NCI-H446 treated with DMSO at 0.1 percent for 48 hours (cell line): Measurements from ENCODE around the gene FMNL2.

Experiments
- DNase-seq: peaks from one replicate; lab custom pipeline; 2025; lab: John Stamatoyannopoulos, UW

Gene FMNL2

DNA sequence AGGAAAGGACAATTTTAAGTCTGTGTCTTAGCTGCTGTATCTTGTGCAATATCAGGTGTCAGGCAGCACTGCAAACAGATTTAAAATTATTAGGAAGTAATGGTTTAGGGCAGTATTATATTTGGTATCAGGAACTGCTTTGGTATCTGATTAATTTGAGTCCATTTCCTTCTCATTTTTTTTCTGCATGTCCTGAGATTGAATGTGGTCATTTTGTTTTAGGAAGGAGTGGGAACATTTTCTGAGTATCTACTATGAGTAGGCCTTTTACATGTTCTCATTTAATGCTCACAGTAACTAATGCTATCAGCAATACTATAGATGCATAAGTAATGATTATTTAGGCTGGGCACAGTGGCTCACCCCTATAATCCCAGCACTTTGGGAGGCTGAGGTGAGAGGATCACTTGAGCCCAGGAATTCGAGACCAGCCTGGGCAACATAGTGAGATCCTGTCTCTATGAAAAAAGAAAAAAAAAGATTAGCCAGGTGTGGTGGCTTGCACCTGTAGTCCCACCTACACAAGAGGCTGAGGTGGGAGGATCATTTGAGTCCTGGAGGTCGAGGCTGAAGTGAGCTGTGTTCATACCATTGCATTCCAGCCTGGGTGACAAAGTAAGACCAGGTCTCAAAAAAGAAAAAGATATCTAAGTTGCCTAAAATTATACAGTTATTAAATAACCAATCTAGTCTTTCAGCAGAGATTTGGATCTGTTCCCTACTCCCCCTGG lies 4.7 kb downstream of the FMNL2 start:
- DNase-seq, result no peak

DNA sequence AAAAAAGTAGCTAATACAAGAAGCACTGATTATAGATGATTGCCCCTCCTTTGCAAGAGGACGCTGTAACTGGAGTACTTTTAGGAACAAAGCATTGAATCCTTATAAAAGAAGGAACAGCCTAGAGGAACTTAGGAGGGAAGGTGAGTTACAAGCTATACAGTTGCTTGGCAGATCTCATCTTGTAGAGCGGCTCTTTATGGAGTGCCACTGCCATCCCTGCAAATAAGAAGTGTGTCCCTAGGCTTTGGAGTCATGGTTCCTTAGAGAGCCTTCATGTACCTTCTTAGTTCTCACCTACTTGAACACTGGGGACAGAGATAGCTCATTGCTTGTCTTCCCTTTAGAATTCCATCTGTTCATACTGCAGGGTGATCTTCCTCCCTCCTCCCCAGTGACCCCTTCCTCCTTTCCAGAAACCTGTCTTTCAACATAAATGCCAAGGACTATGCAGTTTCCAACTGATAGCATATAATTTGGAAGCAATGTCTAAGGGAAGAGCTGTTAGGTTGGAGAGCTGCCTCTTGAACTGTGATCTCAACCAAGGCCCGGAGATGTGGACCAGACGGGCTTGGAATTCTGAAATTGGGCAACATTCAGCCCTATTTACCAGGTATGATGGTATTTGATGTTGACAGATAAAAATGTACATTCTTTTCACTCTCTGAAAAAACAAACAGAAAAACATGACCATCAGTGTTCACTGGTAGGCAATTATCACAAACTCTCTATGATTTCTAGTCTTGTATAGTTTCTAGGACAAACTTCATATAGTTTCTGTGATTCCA lies 7.5 kb downstream of the FMNL2 start:
- DNase-seq, result no peak

DNA sequence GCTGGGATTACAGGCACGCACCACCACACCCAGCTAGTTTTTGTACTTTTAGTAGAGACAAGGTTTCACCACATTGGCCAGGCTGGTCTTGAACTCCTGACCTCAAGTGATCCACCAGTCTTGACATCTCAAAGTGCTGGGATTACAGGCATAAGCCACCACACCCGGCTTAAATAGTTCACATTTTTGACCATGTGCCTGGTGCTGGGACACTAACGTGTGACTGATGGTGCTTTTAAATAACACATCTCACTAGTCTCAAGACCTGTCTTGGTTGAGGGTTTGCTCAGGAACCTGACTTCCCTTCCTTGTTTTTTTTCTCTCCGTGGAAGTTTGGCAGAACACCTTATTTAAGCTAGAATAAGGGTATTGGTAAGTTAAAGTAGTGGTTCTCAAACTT lies 8.5 kb downstream of the FMNL2 start:
- DNase-seq, result no peak

DNA sequence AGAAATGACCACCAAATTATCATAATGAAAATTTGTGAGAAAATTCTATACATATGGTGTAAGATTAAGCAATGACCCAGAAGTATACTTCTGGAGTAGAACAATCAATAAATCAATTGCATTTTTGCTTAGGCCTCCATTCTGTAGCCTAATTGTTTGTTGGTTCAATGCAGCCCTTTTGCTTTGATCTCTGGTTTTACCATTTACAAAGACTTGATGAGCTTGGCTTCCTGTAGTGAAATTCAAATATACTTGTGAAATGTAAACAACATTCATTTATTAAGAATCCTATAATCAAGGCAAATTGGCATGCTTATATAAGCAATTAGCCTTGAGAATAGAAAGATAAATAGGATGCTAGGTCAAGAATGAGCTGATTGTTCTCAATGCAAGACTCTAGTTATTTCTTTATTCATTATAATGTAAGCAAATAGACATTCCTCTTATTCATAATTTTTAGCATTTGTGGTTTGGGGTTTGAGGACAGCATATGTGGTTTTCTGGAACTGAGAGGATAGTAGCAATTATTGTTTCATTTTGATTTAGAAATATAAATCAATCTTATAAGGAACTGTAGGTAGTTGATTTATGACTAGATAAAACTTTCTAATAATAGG lies 9.7 kb downstream of the FMNL2 start:
- no peak for DNase-seq

GRCh38 chr2:152347076-152347475 lies 12.1 kb downstream of the FMNL2 start:
- no peak for DNase-seq

DNA sequence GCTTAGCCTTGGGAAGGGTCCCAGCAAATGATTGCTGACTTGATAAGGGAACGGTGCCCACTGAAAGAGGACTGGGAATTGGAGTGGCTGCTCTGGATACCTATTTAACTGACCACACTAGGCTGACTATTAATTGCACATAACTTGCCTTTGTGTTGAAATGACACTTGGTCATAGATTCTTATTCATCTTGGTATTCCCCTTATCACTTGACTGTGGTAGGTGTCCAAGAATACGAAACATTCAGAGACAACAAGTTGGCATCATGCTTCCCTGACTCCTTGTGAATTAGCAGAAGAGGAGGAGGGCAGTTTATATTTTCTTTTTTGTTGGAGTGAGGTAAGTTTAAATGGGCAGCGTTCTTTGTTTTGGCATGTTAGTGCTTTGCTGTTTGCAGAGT lies 13.4 kb downstream of the FMNL2 start:
- DNase-seq, result no peak

GRCh38 chr2:152349416-152349815 lies 14.4 kb downstream of the FMNL2 start:
- DNase-seq, result no peak

DNA sequence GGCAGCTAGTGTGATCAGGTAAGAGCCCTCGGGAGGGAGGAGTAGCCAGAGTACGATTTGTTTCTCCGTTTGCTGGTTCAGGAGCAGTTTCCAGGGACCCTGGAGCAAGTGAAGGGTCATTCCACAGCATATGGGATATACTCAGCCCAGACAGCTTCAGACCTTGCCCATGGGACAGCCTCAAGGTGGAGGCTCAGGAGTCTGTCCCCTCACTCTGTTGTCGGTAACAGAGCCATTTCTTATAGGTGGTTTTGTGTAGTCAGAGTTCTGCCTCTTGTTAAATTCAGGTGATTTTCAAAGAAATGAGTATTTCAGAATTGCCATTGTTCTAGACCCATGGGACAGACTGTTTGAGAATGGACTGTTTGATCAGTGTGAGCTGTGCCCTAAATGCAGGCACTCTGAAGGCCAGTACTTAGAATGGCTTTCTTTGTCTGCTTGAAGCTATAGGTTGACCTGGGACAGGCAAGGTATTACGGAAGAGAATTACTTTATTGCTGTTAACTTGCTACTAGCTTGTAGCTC lies 15.2 kb downstream of the FMNL2 start:
- no peak for DNase-seq

DNA sequence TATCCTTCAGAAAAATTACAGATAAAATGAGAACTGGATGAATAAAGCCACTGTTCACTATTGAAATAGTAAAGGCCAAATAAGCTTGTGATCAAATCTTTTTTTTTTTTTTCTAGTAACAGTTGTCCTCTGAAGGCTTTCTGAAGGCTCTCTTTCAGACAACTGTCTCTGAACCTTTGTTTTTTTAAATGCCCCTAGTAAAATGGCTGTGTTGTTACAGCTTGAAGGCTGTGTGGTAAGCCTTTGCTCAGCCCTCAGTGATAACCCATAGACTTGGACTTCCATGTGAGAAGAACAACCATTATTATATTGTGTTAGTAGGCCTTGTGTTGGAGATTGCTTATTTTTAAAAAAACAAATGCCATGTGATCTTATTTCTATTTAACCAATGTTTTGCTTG lies 17.6 kb downstream of the FMNL2 start:
- DNase-seq, result no peak

DNA sequence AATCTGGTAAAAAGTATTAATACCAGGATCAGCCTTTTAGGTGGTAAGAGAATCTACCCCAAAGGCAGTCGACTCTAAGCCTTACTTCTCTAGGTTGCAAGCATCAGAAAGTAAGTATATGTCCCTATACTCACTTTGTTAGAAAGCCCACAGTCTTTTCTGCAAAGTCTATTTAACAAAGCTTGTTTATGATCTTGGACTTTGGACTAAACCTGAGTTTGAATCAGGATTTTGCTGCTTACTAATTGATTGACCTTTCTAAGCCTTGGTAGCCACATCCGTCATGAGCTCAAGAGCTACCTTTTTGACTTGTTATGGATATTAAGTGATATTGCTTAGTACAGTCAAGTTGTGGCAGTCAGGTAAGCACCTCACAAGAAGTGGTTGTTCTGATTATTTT lies 18.4 kb downstream of the FMNL2 start:
- no peak for DNase-seq

GRCh38 chr2:152354069-152354755 lies 19.2 kb downstream of the FMNL2 start:
- no peak for DNase-seq

GRCh38 chr2:152354909-152355308 lies 19.9 kb downstream of the FMNL2 start:
- peak; percentile 68 for DNase-seq

DNA sequence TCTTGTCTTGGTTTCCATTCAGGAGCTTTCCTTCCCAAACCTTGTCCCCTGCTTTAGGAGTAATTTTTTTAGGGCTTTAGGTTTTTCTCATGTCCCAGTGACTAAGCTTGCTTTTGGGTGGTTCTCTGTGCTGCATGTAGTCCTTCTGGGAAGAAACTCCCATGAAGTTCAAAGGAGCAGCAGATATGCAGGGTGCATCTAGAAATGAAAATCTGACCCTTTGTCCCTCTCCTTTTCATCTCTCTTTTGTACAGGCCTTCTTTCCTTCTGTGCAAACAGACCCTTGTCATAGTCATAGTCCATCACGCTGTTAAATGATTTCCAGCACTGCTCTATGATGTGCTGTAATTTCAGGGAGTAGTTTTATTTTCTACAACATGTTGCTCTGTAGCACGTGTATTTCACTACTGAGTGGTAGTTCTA lies 20.4 kb downstream of the FMNL2 start:
- no peak for DNase-seq

DNA sequence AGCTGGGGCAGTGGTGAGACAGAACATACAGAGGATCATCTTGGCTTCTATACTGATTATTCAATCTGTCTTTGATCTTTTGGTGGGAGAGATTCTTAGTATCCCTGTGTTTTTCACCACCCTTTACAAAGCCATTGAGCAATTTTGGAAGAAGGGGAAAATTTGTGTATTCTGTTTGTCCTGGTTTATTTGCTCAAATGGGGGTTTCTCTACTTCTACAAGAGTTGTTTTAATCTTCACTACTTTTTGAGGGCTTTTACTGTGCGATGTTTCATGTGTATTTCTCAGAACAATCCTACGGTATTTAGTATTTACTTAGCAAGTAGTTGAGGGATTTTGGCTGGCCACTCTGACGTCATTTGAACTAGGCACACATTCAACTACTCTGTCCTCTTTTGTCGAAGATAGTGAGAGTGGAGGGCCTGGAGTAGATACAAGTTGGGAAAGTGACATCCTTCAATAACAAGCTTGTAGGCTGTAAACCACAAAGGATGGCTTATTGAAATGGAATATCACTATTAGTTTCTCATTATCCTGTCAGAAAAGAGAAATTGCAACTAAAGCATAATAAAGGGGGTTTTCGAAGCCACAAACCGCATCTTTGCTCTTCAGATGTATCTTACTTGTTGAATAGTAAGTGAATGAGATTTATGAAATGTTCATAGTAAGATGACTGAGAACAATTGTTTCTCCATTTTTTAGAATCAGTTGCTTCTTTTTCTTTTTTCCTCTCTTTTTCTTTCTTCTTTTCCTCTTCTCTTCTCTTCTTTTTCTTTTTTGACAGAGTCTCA lies 24.8 kb downstream of the FMNL2 start:
- DNase-seq, result no peak

- no peak for DNase-seq
These were observed 29.0 kb downstream of the FMNL2 start for GRCh38 chr2:152363936-152364335.

DNA sequence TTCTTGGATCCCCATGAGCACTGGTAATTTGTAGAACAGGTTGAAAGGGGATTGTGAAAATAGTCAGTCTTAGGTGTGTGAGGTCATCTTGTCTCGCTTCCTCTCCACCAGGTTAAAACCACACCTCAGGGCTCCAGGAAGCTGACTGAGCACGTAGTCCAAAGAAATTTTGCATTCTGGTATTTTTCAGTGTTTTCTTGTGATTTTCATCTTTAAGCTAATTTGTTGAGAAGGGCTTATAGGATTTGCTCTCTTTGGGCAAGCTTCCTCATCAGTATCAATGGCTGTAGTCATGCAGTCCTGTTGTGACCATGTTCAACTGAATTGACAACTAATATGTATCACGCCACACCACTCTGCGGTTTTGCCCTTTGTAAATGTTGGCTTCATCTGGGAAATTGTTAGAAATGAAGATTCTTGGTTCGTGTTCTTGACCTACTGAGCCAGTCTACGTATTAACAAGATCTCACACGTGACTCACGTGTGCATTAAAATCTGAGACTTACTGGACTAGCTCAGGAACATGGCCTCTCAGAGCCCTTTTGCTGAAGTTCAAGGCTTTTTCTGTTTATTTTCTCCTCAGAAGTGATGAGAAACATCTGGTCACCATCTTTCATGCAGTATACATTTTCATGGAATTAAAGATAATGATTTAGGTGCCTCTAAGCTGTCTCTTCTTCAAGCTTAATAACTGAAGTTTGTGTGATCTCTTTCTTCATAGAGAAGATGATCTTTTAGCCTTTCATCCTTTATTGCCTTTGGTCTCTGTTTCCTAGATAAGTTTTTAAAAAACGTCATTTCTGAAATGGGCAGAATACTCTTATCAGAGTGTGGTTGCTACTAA lies 32.8 kb downstream of the FMNL2 start:
- DNase-seq, result no peak

GRCh38 chr2:152369176-152369860 lies 34.3 kb downstream of the FMNL2 start:
- no peak for DNase-seq

DNA sequence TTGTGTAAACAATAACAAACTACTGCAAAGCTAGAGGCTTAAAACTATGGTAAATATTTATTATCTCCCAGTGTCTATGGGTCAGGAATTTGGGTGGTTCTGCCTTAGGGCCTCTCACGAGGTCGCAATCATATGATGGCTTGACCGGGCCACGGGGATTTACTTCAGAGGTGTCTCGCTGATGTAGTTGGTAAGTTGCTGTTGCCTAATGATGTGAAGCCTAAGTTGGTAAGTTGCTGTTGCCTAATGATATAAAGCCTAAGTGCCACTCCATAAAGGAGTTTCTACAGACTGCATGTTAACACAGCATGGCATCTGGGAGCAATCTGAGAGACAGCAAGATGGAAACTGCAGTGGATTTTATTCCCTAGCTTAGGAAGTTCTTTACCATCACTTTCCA lies 35.8 kb downstream of the FMNL2 start:
- no peak for DNase-seq

GRCh38 chr2:152372438-152372984 lies 37.5 kb downstream of the FMNL2 start:
- no peak for DNase-seq

DNA sequence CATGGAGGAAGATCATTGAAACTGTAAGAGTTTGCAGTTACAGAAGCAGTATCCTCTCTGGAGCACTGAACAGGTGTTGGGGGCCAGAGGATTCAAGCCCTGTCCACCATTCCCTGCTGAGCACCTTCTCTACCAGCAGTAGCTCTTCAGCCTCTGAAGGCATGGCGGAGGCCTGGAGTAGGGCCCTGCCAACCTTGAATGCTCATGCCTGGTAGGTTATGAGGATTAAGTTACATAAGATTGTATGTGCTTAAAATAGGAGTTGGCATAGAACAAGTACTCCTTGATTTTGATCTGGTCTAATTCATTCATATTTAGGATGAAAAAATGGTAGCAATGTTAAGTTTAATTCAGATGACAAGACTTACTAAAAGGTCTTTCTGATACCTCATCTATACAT lies 40.2 kb downstream of the FMNL2 start:
- DNase-seq, result no peak
